AG04450 (cell line): ENCODE data around the gene WRAP73. TPM values are rescaled to one million over a fixed set of nuclear protein-coding genes. Genes with fewer than 3 reads are reported as not detected.

ENCODE experiments used
- CTCF ChIA-PET: fragments of 300-600, 350-600 bp; formaldehyde crosslinking; extraction: SDS; loops from one replicate; lab custom pipeline; 2022; ENCODE audit warnings: antibody characterized with exemption, inconsistent platforms; lab: Charles Lee
- POLR2A ChIA-PET: fragments of 350-600 bp; formaldehyde crosslinking; extraction: SDS; loops from one replicate; lab custom pipeline; 2021; ENCODE audit warnings: antibody characterized with exemption, inconsistent platforms; lab: Yijun Ruan, JAX
- DNase-seq: peaks from one replicate; pipeline ENCODE4 v3.0.0-alpha.2; 2011; ENCODE audit warnings: low read depth, low spot score
- H3K27ac ChIP-seq: one replicate; pipeline ENCODE4 v1.5.1; 2012; ENCODE audit warnings: low read depth, low read length, control low read depth
- H3K27me3 ChIP-seq: one replicate; pipeline ENCODE4 v1.6.0; 2012; ENCODE audit warnings: low read length; ENCODE audit not compliant: control insufficient read depth, insufficient read depth
- H3K4me3 ChIP-seq: 2 replicates; pipeline ENCODE4 v1.5.1; 2011; ENCODE audit warnings: mild to moderate bottlenecking, low read depth, low read length, control low read depth
- H3K9me3 ChIP-seq: 2 replicates; pipeline ENCODE4 v1.5.1; 2012; ENCODE audit warnings: low read length; ENCODE audit not compliant: control insufficient read depth, insufficient read depth
- polyA plus RNA-seq: library from polyadenylated mRNA; depleted of rRNA; stranded (reverse); fragments of >200 nt; gene quantifications from 2 replicates; pipeline ENCODE4 v1.2.3, GENCODE V29; 2011
- TF ChIP-seq, protein P1 (sequence below): IDR thresholded peaks from 2 replicates; pipeline ENCODE4 v1.5.1; 2011; ENCODE audit warnings: low read depth, low read length, control low read depth, inconsistent platforms

The WRAP73 gene
- polyA plus RNA-seq, 1 experiment = 14.1 TPM

DNA sequence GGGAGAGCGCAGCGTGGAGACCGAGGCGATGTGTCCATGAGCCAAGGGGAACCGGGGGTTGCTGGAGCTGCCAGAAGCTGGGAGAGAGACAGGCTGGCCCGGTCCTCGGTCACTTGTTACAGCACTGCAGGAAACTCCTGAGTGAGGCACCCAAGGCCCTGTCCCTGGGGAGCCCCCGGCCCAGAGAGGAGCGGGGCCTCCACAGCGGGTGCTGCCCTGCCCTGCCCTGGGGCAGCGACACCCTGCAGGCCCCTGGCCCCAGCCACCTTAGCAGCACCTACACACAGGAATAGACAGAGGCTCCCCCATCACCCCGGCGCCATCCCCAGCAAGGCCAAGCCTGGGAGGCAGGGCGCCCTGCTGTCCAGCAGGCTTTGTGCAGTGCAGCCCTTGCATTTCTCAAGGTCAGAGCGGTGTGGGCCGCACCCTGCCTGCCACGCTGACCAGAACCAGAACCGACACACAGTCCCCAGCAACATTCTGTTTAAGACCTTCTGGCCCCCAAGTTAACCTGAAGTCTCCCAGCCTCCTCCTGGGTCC lies 32.0 kb downstream of the WRAP73 start:
- Histone ChIP-seq H3K4me3 (no peak overlapping the region), H3K27me3 (peaks cover 7% of the 10 kb centered on the region), H3K27ac (no peak overlapping the region), H3K9me3 (no peaks in the 10 kb centered on the region; the same call in 1 of the 2 replicates)
- ChIA-PET POLR2A (no interaction called here), CTCF (interaction anchor here (1.0 to 6.4 kb wide), 6 partner anchors 32 to 165 kb away, joined by 3 to 73 read pairs (median 4); partner anchors contain the start of gene WRAP73)
- DNase-seq = no peak
- TF ChIP-seq, protein P1, sequence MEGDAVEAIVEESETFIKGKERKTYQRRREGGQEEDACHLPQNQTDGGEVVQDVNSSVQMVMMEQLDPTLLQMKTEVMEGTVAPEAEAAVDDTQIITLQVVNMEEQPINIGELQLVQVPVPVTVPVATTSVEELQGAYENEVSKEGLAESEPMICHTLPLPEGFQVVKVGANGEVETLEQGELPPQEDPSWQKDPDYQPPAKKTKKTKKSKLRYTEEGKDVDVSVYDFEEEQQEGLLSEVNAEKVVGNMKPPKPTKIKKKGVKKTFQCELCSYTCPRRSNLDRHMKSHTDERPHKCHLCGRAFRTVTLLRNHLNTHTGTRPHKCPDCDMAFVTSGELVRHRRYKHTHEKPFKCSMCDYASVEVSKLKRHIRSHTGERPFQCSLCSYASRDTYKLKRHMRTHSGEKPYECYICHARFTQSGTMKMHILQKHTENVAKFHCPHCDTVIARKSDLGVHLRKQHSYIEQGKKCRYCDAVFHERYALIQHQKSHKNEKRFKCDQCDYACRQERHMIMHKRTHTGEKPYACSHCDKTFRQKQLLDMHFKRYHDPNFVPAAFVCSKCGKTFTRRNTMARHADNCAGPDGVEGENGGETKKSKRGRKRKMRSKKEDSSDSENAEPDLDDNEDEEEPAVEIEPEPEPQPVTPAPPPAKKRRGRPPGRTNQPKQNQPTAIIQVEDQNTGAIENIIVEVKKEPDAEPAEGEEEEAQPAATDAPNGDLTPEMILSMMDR = no peak

DNA sequence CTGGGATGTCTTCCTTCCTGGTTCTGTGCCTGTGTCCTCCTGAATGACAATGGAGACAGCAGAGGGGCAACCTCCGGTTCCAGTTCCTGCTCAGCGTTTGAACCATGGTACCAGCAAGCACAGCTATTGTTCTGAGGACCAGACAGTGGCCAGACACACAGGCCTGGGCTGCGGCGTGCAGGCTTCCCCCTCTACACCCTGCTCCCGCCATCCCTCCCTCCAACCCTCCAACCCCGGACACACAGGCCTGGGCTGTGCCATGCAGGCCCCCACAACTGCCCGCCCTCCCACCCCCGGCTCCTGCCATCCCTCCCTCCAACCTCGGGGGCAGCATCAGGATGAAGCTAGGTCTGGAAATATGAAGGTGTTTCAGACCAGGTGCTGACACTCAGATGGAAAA lies 33.0 kb downstream of the WRAP73 start:
- CTCF ChIA-PET = interaction anchor here (0.6 to 1.5 kb wide), 3 partner anchors 13 to 164 kb away, joined by 3 to 6 read pairs (median 5); no protein-coding TSS in a partner anchor
- H3K27ac ChIP-seq = no peak overlapping the region
- DNase-seq = no peak
- POLR2A ChIA-PET = no interaction called here
- H3K27me3 ChIP-seq = peaks cover 16% of the 10 kb centered on the region
- no peak overlapping the region for H3K4me3 ChIP-seq
- H3K9me3 ChIP-seq = no peaks in the 10 kb centered on the region; the same call in 1 of the 2 replicates
- TF ChIP-seq, protein P1 = no peak

DNA sequence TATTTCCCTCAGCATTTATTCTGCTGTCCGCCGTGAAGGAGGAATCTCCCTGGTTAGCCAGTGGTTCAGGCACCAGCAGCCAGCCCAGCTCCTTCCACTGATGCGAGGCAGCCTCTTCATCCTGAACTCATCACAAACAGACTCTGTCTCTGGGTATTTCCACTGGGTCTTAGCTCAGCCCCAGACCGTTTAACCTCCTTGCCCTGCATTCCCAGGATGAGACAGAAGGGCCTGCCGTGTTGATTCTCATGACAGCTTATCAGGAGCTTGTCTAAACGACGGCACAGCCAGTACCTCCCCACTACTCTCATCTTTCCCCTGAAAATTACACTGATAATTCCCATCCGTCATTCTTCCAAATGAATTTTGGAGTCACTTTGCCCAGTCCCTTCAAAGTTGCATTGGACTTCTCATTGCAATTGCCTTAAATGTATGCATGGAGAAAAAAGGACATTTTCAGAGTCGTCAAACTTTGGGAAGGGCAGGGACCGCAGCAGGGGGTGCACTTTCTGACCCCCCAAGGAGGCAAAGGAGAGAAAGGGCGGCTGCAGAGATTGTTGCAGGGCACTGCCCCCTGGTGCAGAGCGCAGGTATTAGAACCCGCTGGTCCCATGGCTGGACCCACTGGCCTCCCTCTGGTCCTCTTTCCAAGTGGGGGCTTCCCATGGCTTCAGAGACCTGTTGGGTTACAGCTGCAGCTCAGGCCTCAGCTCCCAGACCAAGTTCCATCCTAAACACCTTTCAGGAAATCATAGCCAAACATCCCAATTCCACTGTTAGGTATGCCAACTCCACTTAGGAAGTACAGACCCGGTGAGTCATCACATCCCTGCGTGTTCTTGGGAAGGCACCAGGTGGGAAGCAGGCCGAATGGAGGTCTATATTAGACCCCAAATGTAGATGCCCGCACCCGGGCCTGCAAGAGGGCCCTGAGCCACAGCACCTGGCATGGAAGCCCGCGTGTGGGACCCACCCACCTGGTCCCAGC lies 34.9 kb downstream of the WRAP73 start:
- Histone ChIP-seq H3K27me3 (peaks cover 28% of the 10 kb centered on the region), H3K27ac (no peak overlapping the region), H3K9me3 (no peaks in the 10 kb centered on the region; the same call in 1 of the 2 replicates), H3K4me3 (no peak overlapping the region)
- no peak for DNase-seq
- TF ChIP-seq, protein P1 = peak; percentile 60
- ChIA-PET CTCF (interaction anchor here (0.5 to 2.1 kb wide), 10 partner anchors 11 to 123 kb away, joined by 3 to 9 read pairs (median 3); no protein-coding TSS in a partner anchor), POLR2A (no interaction called here)

DNA sequence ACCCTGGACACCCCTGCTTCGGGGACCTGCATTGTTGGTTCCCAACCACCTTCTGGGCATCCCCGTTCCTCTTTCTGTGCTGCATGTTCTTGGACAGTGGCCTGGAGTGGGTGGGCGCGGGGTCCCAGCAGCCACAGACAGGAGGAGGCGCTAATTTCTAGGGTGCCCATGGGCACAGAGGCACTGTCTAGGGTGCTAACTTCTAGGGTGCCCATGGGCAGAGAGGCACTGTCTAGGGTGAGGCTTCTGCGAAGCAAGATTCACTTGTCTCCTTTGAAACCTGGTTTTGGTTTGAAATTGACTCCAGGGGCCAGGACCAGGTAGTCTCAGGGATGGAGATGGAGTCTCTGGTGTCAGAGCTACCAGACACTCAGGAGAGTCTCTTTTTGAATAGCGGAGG lies 37.8 kb downstream of the WRAP73 start:
- Histone ChIP-seq H3K27me3 (peaks cover 45% of the 10 kb centered on the region), H3K9me3 (no peaks in the 10 kb centered on the region; the same call in 1 of the 2 replicates), H3K27ac (no peak overlapping the region), H3K4me3 (no peak overlapping the region)
- TF ChIP-seq, protein P1 = no peak
- DNase-seq = no peak
- ChIA-PET POLR2A (no interaction called here), CTCF (no interaction called here)
